ENCODE measurements around the gene SOX3.

DNA sequence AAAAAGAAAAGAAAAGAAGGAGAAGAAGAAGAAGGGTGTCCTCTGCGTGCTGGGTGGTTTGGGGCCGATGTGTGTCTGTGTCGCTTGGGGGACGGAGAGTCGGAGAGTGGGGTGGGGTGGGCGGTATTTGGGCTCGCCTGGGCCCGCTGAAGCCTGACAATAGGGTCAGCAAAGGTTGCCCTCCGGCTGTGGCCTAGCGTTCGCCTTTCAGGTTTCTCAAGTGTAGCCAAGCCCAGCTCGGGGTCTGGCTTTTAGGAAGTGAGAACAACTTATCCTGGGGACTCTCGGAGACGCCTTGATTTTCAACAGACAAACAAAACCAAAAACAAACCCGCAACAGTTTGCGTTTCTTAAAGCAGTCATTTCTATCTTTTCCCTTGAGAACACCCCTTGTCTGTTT lies 4.1 kb upstream of the SOX3 start:
- TF ChIP-seq EZH2phosphoT487 (IDR thresholded peaks at IDR 0.05; ENCODE audit: insufficient read depth, low read depth): no peak
- no peak for TF ChIP-seq EZH2 (IDR thresholded peaks at IDR 0.05; ENCODE audit: insufficient read depth, poor library complexity, severe bottlenecking)

Measured in GM23248 (cell line).